ENCODE data around the gene CCL4. TPM values are rescaled to one million over a fixed set of nuclear protein-coding genes. Genes with fewer than 3 reads are reported as not detected.
"Not testable (repeated sequence)": the region's sequence is repeated elsewhere in the genome, so short reads cannot be mapped to it uniquely, and the experiment has no call there.

The CCL4 gene
- polyA plus RNA-seq, 1 donor (not counting 4 experiments of a cell fraction or from before 2014, with no cell fraction given) = not detected

GRCh38 chr17:36072431-36073121 is 31.1 kb upstream of the CCL4 start:
- H3K9me1 ChIP-seq (ENCODE audit: control insufficient read depth, extremely low read depth, insufficient read depth, low read length) = no peaks in the 10 kb centered on the region
- H4K20me1 ChIP-seq (ENCODE audit: control insufficient read depth, extremely low read depth, insufficient read depth, low read length) = no peaks in the 10 kb centered on the region
- no peaks in the 10 kb centered on the region for H3K9me3 ChIP-seq (ENCODE audit: control insufficient read depth, low read depth, low read length)
- H2AFZ ChIP-seq (ENCODE audit: control insufficient read depth, low read length) = no peak overlapping the region
- H3K9ac ChIP-seq (ENCODE audit: control insufficient read depth, extremely low read depth, insufficient read depth, low read length) = no peak overlapping the region
- DNase-seq (ENCODE audit: low read depth, low spot score) (no peak), FAIRE-seq (no peak)
- H3K79me2 ChIP-seq (ENCODE audit: control insufficient read depth, insufficient read depth, low read length) = no peaks in the 10 kb centered on the region
- TF ChIP-seq CTCF (optimal IDR thresholded peaks at IDR 0.05 in 1 of 3, IDR thresholded peaks at IDR 0.05 in 1 of 3, conservative IDR thresholded peaks at IDR 0.05 in 1 of 3; ENCODE audit: extremely low read depth in 1 of 3, insufficient read depth in 2 of 3, low read length in 3 of 3) = peak; percentile 75 to 78 (median 76)
- TF ChIP-seq EZH2 (IDR thresholded peaks at IDR 0.05; ENCODE audit: low read length) = no peak
- no peak overlapping the region for H3K27ac ChIP-seq (ENCODE audit: control insufficient read depth, insufficient read depth, low read length)
- H3K27me3 ChIP-seq (ENCODE audit: control insufficient read depth, extremely low read depth, insufficient read depth, low read length) = no peaks in the 10 kb centered on the region
- no peaks in the 10 kb centered on the region for H3K36me3 ChIP-seq (ENCODE audit: control insufficient read depth in 2 of 2, extremely low read depth in 1 of 2, insufficient read depth in 2 of 2, low read length in 2 of 2)
- H3K4me3 ChIP-seq (ENCODE audit: control insufficient read depth in 2 of 3, extremely low read depth in 1 of 3, insufficient read depth in 2 of 3, low read depth in 1 of 3, low read length in 3 of 3) = no peak overlapping the region
- no peak overlapping the region for H3K4me2 ChIP-seq (ENCODE audit: control insufficient read depth, extremely low read depth, insufficient read depth, low read depth, low read length)
- no peaks in the 10 kb centered on the region for H3K4me1 ChIP-seq (ENCODE audit: control insufficient read depth, extremely low read depth, insufficient read depth, low read length)
- dilution Hi-C loops (cut with MboI; ENCODE audit: extremely low pct_ligation_motif_present, low sequenced_read_pairs) = no loop called here

- H3K9me1 ChIP-seq (ENCODE audit: control insufficient read depth, extremely low read depth, insufficient read depth, low read length) = no peaks in the 10 kb centered on the region
- FAIRE-seq (no peak), DNase-seq (ENCODE audit: low read depth, low spot score) (no peak)
- no peaks in the 10 kb centered on the region for H3K79me2 ChIP-seq (ENCODE audit: control insufficient read depth, insufficient read depth, low read length)
- H4K20me1 ChIP-seq (ENCODE audit: control insufficient read depth, extremely low read depth, insufficient read depth, low read length) = no peaks in the 10 kb centered on the region
- no peaks in the 10 kb centered on the region for H3K9me3 ChIP-seq (ENCODE audit: control insufficient read depth, low read depth, low read length)
- no peaks in the 10 kb centered on the region for H3K4me1 ChIP-seq (ENCODE audit: control insufficient read depth, extremely low read depth, insufficient read depth, low read length)
- H3K4me2 ChIP-seq (ENCODE audit: control insufficient read depth, extremely low read depth, insufficient read depth, low read depth, low read length) = no peak overlapping the region
- H3K4me3 ChIP-seq (ENCODE audit: control insufficient read depth in 2 of 3, extremely low read depth in 1 of 3, insufficient read depth in 2 of 3, low read depth in 1 of 3, low read length in 3 of 3) = no peak overlapping the region
- no peak overlapping the region for H3K27ac ChIP-seq (ENCODE audit: control insufficient read depth, insufficient read depth, low read length)
- no peak overlapping the region for H3K9ac ChIP-seq (ENCODE audit: control insufficient read depth, extremely low read depth, insufficient read depth, low read length)
- H3K36me3 ChIP-seq (ENCODE audit: control insufficient read depth in 2 of 2, extremely low read depth in 1 of 2, insufficient read depth in 2 of 2, low read length in 2 of 2) = no peaks in the 10 kb centered on the region
- H3K27me3 ChIP-seq (ENCODE audit: control insufficient read depth, extremely low read depth, insufficient read depth, low read length) = no peaks in the 10 kb centered on the region
- H2AFZ ChIP-seq (ENCODE audit: control insufficient read depth, low read length) = no peak overlapping the region
- dilution Hi-C loops (cut with MboI; ENCODE audit: extremely low pct_ligation_motif_present, low sequenced_read_pairs) = no loop called here
- TF ChIP-seq CTCF (optimal IDR thresholded peaks at IDR 0.05 in 1 of 3, IDR thresholded peaks at IDR 0.05 in 1 of 3, conservative IDR thresholded peaks at IDR 0.05 in 1 of 3; ENCODE audit: extremely low read depth in 1 of 3, insufficient read depth in 2 of 3, low read length in 3 of 3) (no peak), EZH2 (IDR thresholded peaks at IDR 0.05; ENCODE audit: low read length) (no peak)
These were observed 29.3 kb upstream of the CCL4 start for GRCh38 chr17:36074365-36074764.

- H2AFZ ChIP-seq (ENCODE audit: control insufficient read depth, low read length); H3K27me3 ChIP-seq (ENCODE audit: control insufficient read depth, extremely low read depth, insufficient read depth, low read length); DNase-seq (ENCODE audit: low read depth, low spot score); H3K27ac ChIP-seq (ENCODE audit: control insufficient read depth, insufficient read depth, low read length); H3K79me2 ChIP-seq (ENCODE audit: control insufficient read depth, insufficient read depth, low read length); H4K20me1 ChIP-seq (ENCODE audit: control insufficient read depth, extremely low read depth, insufficient read depth, low read length); H3K4me1 ChIP-seq (ENCODE audit: control insufficient read depth, extremely low read depth, insufficient read depth, low read length); H3K9me3 ChIP-seq (ENCODE audit: control insufficient read depth, low read depth, low read length); FAIRE-seq; H3K36me3 ChIP-seq (ENCODE audit: control insufficient read depth in 2 of 2, extremely low read depth in 1 of 2, insufficient read depth in 2 of 2, low read length in 2 of 2); dilution Hi-C loops (cut with MboI; ENCODE audit: extremely low pct_ligation_motif_present, low sequenced_read_pairs); H3K4me2 ChIP-seq (ENCODE audit: control insufficient read depth, extremely low read depth, insufficient read depth, low read depth, low read length); H3K9ac ChIP-seq (ENCODE audit: control insufficient read depth, extremely low read depth, insufficient read depth, low read length); H3K9me1 ChIP-seq (ENCODE audit: control insufficient read depth, extremely low read depth, insufficient read depth, low read length); H3K4me3 ChIP-seq (ENCODE audit: control insufficient read depth in 2 of 3, extremely low read depth in 1 of 3, insufficient read depth in 2 of 3, low read depth in 1 of 3, low read length in 3 of 3): not testable (repeated sequence)
These were observed 21.8 kb upstream of the CCL4 start for GRCh38 chr17:36081681-36082471.
